ENCODE data around the gene GLYATL2. TPM values are rescaled to one million over a fixed set of nuclear protein-coding genes. Genes with fewer than 3 reads are reported as not detected.

GLYATL2 gene
- total and polyA plus RNA-seq, 2 of the 13 experiments (the other 11 are each of a cell fraction or from before 2014, with no cell fraction given): not detected

GRCh38 chr11:58837707-58838388 is 6.7 kb downstream of the GLYATL2 start:
- Histone ChIP-seq H3K4me2 (ENCODE audit: low read depth, low read length) (no peak overlapping the region), H3K36me3 (replicated peaks in 1 of 2; ENCODE audit: control insufficient read depth in 1 of 2, insufficient read depth in 2 of 2, low read length in 2 of 2) (no peaks in the 10 kb centered on the region), H3K4me1 (ENCODE audit: insufficient read depth, low read length) (no peaks in the 10 kb centered on the region), H3K4me3 (replicated peaks in 1 of 3; ENCODE audit: insufficient read depth in 1 of 3, low read depth in 2 of 3, low read length in 3 of 3) (no peak overlapping the region), H3K27me3 (ENCODE audit: control insufficient read depth in 1 of 2, insufficient read depth in 2 of 2, low read length in 2 of 2) (no peaks in the 10 kb centered on the region; a peak in 1 of 5 replicates), H3K9ac (ENCODE audit: insufficient read depth, low read depth, low read length) (no peak overlapping the region), H3K79me2 (ENCODE audit: insufficient read depth, low read length) (no peaks in the 10 kb centered on the region), H3K27ac (ENCODE audit: extremely low read length, insufficient read depth, low read length) (no peak overlapping the region), H4K20me1 (ENCODE audit: insufficient read depth, low read length) (no peaks in the 10 kb centered on the region), H3K9me3 (ENCODE audit: low read length) (no peaks in the 10 kb centered on the region), H2AFZ (ENCODE audit: low read length) (no peak overlapping the region)
- no TSS peak for BruUV-seq (replicated peaks)
- FAIRE-seq (no peak), DNase-seq (ENCODE audit: low spot score) (no peak), ATAC-seq (no peak)
- POLR2A ChIA-PET: no interaction called here
- in situ Hi-C loops (cut with HindIII; ENCODE audit: extremely low pct_ligation_motif_present, low pct_unique_long_range_greater_than_20kb): no loop called here
- TF ChIP-seq ZNF609 (CRISPR knock-in tag; IDR thresholded peaks at IDR 0.05; ENCODE audit: borderline replicate concordance) (no peak), BCL6 (CRISPR knock-in tag; IDR thresholded peaks at IDR 0.05) (no peak)
- intact Hi-C loops (cut with micrococcal nuclease; ENCODE audit: unreplicated experiment): no loop called here
- CTCF ChIA-PET (ENCODE audit: low intra/inter-chr PET ratio, low total read pairs): no interaction called here
- 33% methylated on average over 5 of the region's 5 CpGs for WGBS (ENCODE audit: low lambda C conversion rate)
